ENCODE results near the gene ZMAT5.

Gene ZMAT5

DNA sequence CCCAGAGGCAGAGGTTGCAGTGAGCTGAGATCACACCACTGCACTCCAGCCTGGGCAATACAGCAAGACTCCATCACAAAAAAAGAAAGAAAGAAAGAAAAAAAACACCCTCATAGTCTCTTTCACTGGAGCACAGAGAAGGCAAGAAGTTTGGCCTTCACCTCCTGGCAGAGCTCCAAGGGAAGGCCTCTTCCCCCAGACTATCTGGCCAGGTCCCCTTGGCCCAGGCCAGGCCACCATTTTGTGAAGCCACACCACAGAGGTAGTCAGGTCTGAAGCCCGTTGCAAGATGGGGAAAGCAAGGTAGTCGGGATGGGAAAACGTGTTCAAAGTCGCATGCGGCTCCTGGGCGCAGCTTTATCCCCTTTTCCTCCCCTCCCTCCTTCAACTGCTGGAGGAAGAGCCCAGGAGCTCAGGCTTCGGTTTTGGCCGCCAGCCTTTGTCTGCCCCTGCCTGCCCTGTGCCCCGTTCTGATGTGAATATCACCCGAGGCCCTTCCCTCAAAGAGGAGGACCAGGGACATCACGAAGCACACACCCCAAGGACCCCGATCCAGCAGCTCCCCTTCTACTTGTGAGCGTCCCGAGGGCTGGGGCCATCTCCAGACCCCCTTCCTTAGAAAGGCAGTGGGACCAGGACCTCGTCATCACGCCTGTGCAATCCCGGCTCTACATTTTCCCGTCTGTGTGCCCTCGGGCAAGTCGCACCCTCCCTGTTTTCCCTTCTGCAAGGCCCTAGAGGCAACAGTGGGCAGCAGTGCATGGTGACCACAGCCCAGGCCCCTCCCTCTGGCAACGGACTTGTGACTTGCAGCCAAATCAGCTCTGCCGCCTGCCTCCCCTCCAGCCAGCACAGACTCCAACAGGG, 29.3 kb downstream of the ZMAT5 start:
- DNase-seq (ENCODE audit: low read depth, low spot score) = no peak
- H3K4me3 ChIP-seq (ENCODE audit: low read length) = no peak overlapping the region

DNA sequence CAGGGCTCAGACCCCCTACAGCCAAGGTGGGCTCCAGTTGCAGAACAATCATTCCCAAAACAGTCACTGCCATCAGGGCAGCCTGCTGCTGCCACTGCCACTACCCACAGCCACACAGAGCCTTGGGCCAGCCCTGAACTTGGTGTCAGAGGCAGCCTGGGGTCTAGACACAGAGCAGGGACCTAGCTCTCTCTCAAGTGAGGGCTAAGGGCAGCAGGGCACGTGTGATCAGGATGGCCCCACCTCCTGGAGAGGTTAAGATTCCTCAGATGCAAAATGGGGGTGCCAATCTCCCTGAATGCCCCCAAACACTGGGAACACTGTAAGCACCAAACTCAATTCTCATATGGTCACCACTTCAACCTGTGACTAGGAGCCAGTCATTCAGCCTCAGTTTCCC, 31.4 kb downstream of the ZMAT5 start:
- no peak overlapping the region for H3K4me3 ChIP-seq (ENCODE audit: low read length)
- no peak for DNase-seq (ENCODE audit: low read depth, low spot score)

DNA sequence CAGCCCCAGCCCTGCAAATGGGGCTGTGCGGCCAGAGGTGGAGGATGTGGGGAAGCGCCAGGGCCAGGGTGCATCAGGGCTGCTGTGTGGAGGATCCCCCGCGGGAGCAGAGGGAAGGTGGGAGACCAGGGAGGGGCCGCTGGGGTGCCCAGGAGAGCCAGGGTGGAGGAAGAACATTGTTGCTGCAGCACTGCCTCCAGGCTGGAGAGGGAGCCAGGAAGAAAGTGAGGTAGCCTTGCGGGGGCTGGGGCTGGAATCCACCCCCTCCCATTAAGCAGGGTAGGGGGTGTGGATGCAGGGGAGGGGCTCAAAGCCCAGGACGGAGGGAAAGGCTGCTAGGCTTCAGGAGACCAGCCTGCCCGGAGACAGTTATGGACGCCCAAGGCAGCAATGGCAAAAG, 32.0 kb downstream of the ZMAT5 start:
- DNase-seq (ENCODE audit: low read depth, low spot score) = no peak

DNA sequence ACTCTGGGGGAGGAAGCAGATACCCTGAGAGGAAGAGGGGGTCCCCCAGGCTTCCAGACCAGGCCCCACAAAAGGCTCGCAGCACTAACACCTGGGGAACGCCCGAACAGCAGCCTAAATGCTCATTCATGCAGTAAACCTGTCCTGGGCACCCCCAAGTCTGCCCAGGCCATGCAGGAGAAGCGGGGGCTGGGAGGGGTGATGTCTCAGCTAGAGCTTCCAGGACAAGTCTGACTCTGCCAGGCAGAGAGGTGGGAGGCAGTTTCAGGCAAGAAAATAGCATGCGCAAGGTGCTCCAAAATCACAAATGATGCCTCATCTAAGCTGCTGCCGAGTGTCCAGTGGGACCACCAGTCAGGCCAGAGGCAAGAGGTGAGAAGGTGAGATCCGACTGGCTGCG, 32.4 kb downstream of the ZMAT5 start:
- DNase-seq (ENCODE audit: low read depth, low spot score) = no peak
- H3K4me3 ChIP-seq (ENCODE audit: low read length) = no peak overlapping the region

More for the DNA sequence above, 32.0 kb downstream of the ZMAT5 start:
- H3K4me3 ChIP-seq (ENCODE audit: low read length) = no peak overlapping the region

DNA sequence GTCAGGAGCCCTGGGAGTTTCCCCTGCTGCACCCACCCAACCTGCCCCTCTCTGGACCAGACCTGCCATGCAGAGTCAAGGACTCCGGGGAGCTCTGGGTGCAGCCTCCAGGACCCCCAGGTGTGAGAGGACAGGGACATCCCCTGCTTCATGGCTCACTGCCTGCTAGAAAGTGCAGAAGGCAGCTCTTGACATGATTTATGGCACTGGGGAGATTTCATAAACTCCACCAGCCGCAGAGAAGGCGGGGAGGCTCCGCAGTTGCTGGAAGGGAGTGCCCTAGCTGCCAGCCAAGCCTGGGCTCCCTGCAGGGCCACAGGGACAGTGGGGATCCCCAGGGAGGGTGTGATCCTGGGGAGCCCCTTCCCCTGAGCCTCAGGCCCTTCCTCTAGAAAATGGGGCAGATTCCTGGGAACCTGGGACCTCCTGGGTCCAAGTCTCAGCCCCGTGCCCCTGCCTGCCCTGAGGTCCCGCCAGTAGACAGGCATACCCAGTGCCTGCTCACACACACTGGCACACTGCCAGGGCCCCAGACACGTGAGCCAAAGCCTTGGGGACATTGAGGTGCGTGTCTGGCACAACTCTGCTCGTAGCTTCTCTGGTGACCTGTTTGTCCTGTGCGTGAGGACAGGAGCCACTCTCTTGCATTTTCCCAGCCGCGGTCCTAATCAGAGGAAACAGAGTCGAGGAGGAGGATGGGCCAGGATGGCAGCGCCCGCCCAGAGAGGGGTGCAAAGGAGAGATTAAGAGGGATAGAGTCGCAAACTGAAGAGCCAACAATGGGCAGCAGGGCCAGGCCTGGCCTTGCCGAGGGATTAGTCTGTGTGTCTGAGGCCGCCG, 33.2 kb downstream of the ZMAT5 start:
- H3K4me3 ChIP-seq (ENCODE audit: low read length) = no peak overlapping the region
- no peak for DNase-seq (ENCODE audit: low read depth, low spot score)

DNA sequence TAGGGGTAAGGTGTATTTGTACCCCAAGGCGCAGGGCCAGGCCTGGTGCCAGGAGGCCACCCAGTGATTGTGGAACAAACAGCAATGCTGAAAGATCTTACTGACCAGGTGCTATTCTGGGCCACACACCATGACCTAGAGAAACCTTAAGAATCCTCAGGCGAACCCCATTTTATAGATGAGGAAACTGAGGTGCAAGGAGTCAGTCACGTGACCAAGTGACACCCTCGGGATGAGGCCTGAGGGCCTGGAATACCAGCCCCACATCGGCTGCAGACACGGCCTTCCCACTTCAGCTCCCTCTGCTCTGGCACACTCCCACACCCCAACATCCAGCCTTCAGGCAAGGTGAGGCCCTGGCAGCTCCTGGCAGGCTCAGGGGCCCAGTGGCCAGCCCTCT, 33.9 kb downstream of the ZMAT5 start:
- H3K4me3 ChIP-seq (ENCODE audit: low read length) = no peak overlapping the region
- no peak for DNase-seq (ENCODE audit: low read depth, low spot score)

DNA sequence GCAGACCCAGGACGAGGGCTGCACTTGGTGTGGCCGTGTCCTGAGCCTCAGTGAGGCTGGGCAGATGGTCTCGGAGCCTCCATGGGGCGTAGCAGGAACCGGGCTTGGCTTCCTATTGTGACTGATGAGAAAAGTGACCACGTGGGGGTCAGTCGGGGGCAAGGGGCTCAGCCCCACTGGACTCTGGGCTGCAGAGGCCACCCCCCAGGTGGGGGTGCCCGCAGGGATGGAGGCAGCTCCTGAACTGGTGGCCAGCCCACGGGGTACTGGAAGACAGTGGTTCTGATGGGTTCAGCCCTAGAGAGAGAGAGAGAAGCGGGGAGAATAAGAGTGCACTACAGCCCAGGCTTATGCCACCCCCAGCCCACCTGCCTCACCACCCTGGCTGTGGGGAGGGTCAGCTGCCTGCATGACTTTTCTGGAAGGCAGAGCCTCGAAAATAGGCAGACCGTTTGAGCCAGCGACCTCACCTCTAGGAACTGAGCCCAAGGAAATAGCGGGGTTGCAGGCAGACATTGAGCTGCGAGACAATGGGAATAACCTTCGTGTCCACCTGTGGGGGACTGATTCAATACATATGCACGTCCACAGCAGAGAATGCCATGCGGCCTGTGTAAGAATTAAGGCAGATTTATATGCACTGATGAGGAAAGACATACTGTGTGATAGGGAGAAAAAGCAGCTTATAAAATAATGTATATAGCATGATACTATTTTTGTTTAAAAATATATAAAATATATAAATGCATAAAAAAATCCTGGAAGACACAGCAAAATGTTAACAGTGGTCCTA, 35.6 kb downstream of the ZMAT5 start:
- no peak for DNase-seq (ENCODE audit: low read depth, low spot score)

DNA sequence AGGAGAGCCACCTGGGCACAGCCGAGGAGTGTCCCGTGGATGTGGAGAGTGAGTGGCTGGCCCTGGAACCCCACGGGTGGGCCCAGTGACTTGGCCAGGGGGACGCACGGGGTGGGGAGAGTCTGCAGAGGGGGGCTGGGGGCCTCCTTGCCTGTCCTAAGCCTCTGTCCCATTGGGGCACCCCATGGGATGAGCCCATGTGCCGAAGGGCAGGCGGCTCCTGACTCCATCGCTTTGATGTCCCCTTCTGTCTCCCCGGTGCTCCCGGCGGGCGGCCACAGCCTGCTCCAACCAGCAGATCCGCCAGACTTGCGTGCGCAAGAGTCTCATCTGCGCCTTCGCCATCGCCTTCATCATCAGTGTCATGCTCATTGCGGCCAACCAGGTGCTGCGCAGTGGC, 37.6 kb downstream of the ZMAT5 start:
- no peak overlapping the region for H3K4me3 ChIP-seq (ENCODE audit: low read length)
- no peak for DNase-seq (ENCODE audit: low read depth, low spot score)

More for the DNA sequence above, 35.6 kb downstream of the ZMAT5 start:
- H3K4me3 ChIP-seq (ENCODE audit: low read length) = no peak overlapping the region

DNA sequence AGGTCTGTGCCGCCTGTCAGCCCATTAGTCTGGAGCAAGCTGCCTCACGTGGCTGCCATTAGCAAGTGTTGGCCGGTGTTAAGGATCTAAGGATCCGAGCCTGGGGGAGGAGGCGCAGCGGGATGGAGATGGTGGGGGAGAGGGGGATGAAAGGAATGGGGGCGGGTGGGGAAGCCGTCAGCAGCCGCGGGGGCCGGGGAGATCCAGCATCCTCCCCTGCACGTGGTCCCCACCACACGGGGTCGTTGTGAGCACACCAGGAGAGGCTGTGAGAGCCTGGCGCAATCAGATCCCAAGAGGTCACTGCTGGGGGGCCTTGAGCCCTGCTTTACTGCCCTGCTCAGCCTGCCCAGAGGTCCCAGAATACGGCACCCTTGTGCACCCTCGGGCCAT, 39.7 kb downstream of the ZMAT5 start:
- H3K4me3 ChIP-seq (ENCODE audit: low read length) = no peak overlapping the region
- DNase-seq (ENCODE audit: low read depth, low spot score) = no peak

DNA sequence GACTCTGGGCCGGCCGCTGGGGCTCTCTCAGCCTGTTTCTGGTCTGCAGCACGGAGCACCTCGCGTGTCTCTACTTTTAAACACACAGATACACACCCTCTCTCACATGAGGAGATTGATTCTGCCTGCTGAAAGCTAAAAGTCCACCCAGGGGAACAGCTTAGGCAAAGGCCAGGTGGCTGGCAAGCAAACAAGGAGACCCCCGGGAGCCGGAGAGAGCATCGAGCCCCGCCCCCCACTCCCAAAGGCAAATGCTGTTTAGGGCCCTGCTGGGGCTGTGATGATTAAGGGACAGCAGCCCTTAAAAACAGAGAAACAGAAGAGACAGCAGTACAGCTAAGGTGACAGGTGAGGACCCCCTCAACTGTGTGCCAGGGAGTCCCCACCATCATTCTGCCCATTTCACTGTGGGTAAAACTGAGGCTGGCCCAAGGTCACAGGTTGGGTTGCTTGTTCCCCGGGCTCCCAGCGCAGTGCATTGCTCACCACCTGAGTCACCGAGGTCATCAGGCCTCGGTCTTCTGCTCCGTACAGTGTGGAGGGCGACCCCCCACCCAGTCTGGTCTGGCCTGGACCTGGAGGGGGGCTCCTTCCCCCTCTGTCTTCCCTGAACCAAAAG, 40.2 kb downstream of the ZMAT5 start:
- no peak for DNase-seq (ENCODE audit: low read depth, low spot score)
- H3K4me3 ChIP-seq (ENCODE audit: low read length) = no peak overlapping the region

DNA sequence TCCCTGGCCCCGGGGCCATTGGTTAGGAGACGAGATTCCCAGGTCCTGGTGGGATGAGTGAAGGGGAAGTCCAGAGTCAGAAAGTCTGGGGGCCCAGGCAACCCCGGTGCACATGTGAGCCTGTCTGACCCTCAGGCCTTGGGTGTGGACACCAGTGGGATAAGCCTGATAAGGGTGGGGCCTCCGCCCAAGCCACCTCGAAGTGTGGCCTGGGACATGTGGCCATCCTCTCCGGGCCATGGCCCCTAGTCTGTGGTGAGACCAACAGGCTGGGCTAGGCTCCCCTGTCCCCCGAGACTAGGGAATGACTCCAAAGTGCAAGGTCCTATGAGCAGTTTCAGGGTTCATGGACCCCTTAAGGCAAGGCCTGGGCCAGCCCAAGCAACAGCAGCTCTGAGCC, 40.7 kb downstream of the ZMAT5 start:
- no peak overlapping the region for H3K4me3 ChIP-seq (ENCODE audit: low read length)
- no peak for DNase-seq (ENCODE audit: low read depth, low spot score)

DNA sequence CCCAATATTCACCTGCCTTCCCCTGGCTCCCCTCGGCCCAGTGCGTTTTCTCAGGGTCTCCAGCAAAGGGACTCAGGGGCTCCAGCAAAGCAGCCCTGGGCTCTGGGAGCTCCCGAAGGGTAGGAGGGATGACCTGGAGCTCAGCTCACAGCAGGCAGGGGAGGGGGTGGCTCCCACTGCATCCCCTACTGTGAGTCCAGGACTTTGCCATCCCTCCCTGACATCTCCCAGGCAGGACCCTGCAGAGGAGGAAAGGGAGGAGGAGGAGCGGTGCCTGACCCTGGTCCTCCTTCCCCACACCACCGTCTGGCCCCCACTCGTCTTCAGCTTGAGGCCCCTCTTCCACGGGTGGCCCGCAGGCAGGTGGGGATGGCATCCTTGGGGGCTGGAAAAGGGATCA, 42.0 kb downstream of the ZMAT5 start:
- DNase-seq (ENCODE audit: low read depth, low spot score) = no peak
- no peak overlapping the region for H3K4me3 ChIP-seq (ENCODE audit: low read length)

DNA sequence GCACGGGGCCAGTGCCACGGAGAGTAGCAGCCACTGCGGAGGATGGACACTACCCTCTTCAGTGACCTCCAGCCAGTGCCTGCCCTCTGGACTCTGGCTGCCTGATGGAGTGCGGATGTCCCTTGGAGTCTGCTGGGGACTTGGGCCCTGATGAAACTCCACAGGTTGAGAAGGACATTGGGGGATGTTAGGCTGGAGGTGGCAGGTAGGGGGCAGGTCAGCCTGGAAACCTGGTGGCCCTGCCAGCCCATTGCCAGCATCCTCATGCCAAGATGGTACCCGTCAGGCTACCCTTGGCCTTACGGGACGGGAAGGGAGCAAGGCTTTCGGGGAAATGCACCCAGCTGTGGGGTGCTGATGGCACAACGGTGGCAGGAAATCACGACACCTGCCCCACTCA, 43.0 kb downstream of the ZMAT5 start:
- no peak overlapping the region for H3K4me3 ChIP-seq (ENCODE audit: low read length)
- DNase-seq (ENCODE audit: low read depth, low spot score) = no peak

DNA sequence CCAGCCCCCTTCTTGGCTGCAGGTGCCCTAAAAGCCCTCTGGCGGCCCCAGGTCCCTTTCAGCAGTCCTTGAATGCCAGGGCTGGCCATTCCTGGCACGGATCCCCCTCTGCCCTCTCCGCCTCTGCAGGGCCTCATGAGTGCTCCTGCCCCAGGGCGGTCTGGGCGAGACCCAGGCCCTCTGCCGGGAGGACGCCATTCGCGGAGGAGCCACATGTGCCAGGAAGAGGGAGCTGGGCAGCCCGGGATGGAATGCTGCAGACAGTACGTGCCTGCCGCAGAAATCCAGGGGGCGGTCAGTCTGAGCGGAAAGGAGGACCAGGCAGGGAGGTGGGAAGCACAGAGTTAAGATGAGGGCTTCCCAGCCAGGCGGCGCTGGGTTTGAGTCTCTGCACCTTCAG, 44.2 kb downstream of the ZMAT5 start:
- DNase-seq (ENCODE audit: low read depth, low spot score) = no peak
- no peak overlapping the region for H3K4me3 ChIP-seq (ENCODE audit: low read length)

DNA sequence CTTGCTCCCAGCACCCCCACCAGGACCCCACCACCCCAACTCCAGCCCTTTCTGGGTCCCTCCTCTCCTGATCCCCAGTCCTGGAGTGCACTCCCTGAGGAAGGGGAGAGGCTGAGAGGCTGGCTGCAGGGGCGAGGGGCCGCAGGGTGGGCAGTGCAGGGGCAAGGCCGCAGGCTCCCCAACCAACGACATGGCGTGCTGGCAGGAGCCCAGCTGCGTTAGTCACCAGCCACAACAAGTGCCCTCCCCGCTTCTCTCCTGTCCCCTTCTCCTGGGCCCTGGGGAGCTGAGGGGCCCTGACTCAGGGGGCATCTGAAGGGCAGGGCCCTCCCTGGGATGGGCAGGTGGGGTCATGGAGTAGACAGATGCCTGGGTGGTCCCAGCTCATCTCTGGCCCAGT, 44.7 kb downstream of the ZMAT5 start:
- DNase-seq (ENCODE audit: low read depth, low spot score) = no peak
- H3K4me3 ChIP-seq (ENCODE audit: low read length) = no peak overlapping the region

DNA sequence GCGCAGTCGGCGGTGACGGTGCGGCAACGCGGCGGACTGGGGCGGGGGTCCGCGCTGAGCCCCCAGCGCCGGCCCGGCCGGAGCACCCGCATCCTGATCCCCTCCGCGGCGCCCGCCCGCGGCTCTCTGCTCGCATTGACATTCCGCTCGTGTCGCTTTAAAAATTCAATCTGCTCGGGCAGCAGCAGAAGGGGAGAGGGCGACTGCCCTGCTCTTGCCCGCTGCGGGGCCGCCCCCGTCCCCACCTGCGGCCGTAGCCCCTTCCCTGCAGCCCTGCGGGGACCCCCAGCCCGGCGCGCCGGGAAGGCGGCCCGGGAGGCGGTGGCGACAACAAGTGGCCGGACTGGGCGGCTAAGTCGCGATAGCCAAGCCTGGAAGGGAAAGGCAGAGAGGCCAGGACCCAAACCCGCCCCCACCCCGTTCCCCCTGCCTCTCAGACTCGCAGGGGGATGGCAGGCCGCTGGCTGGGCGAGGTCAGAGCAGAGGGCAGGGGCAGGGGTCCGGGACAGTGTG, 45.9 kb downstream of the ZMAT5 start:
- no peak for DNase-seq (ENCODE audit: low read depth, low spot score)
- H3K4me3 ChIP-seq (ENCODE audit: low read length) = no peak overlapping the region

DNA sequence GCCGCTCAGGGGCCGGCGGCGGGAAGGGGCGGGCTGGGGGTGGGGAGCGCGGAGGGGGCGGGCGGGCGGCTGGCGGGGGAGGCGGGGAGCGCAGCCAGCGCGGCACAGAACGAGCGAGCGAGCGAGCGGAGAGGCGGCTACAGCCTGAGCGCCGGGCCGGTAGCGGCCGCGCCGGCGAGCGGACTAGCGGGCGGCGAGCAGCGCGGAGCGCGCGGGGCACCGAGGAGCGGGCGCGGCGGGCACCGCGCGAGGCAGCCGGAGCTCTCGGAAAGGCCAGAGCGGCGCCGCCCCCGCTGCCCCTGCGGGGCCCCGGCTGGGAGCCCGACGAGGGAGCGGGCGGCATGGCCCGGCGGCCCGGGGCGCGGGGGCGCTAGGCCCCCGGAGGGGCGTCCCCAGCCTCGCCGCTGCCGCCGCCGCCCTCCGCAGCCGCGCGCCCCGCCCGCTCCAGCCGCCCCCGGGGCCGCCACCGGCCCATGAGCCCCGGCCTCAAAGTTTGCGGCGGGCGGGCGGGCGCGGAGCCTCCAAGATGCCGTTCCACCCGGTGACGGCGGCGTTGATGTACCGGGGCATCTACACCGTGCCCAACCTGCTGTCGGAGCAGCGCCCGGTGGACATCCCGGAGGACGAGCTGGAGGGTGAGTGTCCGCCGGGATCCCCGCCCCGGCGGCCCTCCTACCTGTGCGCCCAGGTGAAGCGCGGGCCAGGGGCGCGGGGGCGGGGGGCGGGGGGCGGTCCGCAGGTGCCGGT, 46.7 kb downstream of the ZMAT5 start, which contains the start of gene CABP7:
Gene CABP7, plus strand, starts transcription at position 105 of the 747 bp plus-strand sequence. Its CDS starts 422 bp downstream, at position 527.
- DNase-seq (ENCODE audit: low read depth, low spot score) = no peak
- H3K4me3 ChIP-seq (ENCODE audit: low read length) = no peak within 1 kb of the TSS

Data from Jurkat, Clone E6-1 (cell line).